ENCODE measurements around the gene IBA57. TPM values are rescaled to one million over a fixed set of nuclear protein-coding genes. Genes with fewer than 3 reads are reported as not detected.

The IBA57 gene
- total RNA-seq, 4 donors from 2014 or later: 4.9 to 15.7 (median 12.3) TPM

DNA sequence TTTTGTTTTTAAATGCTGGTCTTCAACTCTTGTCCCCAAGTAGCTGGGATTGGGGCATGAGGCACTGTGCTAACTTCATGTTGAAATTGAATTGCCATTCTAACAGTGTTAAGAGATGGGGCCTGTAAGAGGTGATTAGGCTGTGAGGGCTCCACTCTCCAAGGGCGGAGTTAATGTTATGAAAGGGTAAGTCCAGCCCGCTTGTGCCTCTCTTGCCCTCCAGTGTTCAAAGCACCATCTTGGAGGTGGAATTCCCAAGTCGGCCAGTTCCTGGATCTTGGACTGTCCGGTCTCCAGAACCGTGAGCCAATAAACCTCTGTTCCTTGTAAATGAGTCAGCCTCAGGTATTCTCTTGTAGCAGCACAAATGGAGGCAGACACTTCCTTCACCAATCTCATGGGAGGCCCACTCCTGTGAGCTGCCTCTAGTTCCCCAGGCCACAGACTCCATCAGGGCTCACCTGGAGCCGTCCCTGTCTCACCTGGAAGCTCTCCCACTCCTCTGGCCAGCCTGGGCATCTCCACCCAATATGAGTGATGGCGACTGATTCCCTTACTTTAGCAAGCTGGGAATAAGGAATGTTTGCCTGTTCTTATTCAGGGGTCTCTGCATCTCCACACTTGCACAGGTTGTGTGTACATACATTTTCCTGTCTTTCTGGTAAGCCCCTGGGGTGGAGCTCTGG is 15.5 kb downstream of the IBA57 start:
- peak in 1 of 2 donors; percentile 16 for ATAC-seq
- in situ Hi-C loops (cut with MboI; ENCODE audit: low sequenced_read_pairs in 4 of 4): no loop called here

DNA sequence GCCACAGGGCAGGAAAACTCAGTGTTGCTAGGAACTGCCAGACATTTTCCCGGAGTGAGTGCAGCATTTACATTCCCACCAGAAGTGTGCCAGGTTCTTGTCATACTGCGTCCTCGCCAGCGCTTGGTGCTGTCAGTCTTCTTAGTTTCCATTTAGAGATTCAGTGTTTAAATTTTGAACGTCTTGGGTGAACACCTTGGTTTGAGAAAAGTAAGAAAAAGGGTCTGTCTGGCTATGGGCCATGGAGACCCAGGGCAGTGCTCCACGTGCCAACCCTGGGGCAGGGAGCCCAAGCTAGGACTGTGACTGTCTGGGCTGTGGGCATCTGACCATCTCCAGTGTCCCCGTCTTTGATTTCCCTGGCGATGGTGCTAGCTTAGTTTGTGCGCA is 16.0 kb downstream of the IBA57 start:
- in situ Hi-C loops (cut with MboI; ENCODE audit: low sequenced_read_pairs in 4 of 4): no loop called here
- peak overlapping the region; percentile 61 to 69 (median 66) for H3K27ac ChIP-seq
- peaks cover 13% of the 10 kb centered on the region in 2 donors for H3K4me1 ChIP-seq
- H3K36me3 ChIP-seq: no peaks in the 10 kb centered on the region
- H3K9me3 ChIP-seq: no peaks in the 10 kb centered on the region
- ATAC-seq: peak; percentile 88 to 90
- TF ChIP-seq, protein P1, sequence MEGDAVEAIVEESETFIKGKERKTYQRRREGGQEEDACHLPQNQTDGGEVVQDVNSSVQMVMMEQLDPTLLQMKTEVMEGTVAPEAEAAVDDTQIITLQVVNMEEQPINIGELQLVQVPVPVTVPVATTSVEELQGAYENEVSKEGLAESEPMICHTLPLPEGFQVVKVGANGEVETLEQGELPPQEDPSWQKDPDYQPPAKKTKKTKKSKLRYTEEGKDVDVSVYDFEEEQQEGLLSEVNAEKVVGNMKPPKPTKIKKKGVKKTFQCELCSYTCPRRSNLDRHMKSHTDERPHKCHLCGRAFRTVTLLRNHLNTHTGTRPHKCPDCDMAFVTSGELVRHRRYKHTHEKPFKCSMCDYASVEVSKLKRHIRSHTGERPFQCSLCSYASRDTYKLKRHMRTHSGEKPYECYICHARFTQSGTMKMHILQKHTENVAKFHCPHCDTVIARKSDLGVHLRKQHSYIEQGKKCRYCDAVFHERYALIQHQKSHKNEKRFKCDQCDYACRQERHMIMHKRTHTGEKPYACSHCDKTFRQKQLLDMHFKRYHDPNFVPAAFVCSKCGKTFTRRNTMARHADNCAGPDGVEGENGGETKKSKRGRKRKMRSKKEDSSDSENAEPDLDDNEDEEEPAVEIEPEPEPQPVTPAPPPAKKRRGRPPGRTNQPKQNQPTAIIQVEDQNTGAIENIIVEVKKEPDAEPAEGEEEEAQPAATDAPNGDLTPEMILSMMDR (IDR thresholded peaks at IDR 0.05 in 4 of 5, conservative IDR thresholded peaks at IDR 0.05 in 1 of 5): no peak
- no peak for TF ChIP-seq POLR2A (IDR thresholded peaks at IDR 0.05)
- peak overlapping the region in 2 of 4 donors; percentile 8 to 12 for H3K4me3 ChIP-seq
- intact Hi-C loops (cut with DNase I; ENCODE audit: low total_unique reads): loop anchor here (5.0 kb wide), 1 partner anchor 49 kb away; no protein-coding TSS in a partner anchor
- no peaks in the 10 kb centered on the region for H3K27me3 ChIP-seq
- peak in 1 of 2 donors; percentile 55 for DNase-seq

More for the DNA sequence above, 15.5 kb downstream of the IBA57 start:
- TF ChIP-seq, protein P1 (IDR thresholded peaks at IDR 0.05 in 4 of 5, conservative IDR thresholded peaks at IDR 0.05 in 1 of 5): no peak
- TF ChIP-seq POLR2A (IDR thresholded peaks at IDR 0.05): no peak
- DNase-seq: no peak
- H3K36me3 ChIP-seq: no peaks in the 10 kb centered on the region
- intact Hi-C loops (cut with DNase I; ENCODE audit: low total_unique reads): loop anchor here (5.0 kb wide), 1 partner anchor 49 kb away; no protein-coding TSS in a partner anchor
- H3K27me3 ChIP-seq: no peaks in the 10 kb centered on the region
- peak overlapping the region in 1 of 4 donors; percentile 8 for H3K4me3 ChIP-seq
- H3K27ac ChIP-seq: peak overlapping the region; percentile 61 to 69 (median 66)
- H3K9me3 ChIP-seq: no peaks in the 10 kb centered on the region
- peaks cover 13% of the 10 kb centered on the region in 2 donors for H3K4me1 ChIP-seq

DNA sequence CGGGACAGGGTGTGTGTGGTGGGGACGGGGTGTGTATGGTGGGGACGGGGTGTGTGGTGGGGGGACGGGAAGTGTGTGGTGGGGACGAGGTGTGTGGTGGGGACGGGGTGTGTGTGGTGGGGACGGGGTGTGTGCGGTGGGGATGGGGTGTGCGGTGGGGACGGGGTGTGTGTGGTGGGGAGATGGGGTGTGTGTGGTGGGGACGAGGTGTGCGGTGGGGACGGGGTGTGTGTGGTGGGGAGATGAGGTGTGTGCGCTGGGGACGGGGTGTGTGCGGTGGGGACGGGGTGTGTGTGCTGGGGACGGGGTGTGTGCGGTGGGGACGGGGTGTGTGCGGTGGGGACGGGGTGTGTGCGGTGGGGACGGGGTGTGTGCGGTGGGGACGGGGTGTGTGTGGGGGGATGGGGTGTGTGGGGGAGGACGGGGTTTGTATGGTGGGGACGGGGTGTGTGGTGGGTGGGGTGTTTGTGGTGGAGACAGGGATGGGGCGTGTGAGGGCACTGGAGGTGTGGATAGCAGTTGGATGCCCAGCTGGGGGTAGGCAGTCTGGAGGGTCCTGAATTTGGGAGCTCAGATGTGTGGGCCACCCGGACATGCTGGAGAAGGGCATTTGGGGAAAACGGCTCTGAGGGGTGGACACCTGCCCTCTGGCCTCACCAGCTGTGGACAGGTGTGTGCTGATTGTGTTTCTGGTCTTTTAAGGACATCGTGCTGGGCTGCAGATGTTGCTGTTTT is 16.9 kb downstream of the IBA57 start:
- H3K4me1 ChIP-seq: peaks cover 13% of the 10 kb centered on the region in 2 donors
- H3K27me3 ChIP-seq: no peaks in the 10 kb centered on the region
- in situ Hi-C loops (cut with MboI; ENCODE audit: low sequenced_read_pairs in 4 of 4) (no loop called here), intact Hi-C loops (cut with DNase I; ENCODE audit: low total_unique reads) (loop anchor here (5.0 kb wide), 1 partner anchor 50 kb away; no protein-coding TSS in a partner anchor)
- H3K27ac ChIP-seq: no peak overlapping the region
- no peak overlapping the region for H3K4me3 ChIP-seq
- DNase-seq (no peak), ATAC-seq (no peak)
- H3K36me3 ChIP-seq: no peaks in the 10 kb centered on the region
- no peak for TF ChIP-seq POLR2A (IDR thresholded peaks at IDR 0.05)
- TF ChIP-seq, protein P1 (IDR thresholded peaks at IDR 0.05 in 4 of 5, conservative IDR thresholded peaks at IDR 0.05 in 1 of 5): no peak
- no peaks in the 10 kb centered on the region for H3K9me3 ChIP-seq

DNA sequence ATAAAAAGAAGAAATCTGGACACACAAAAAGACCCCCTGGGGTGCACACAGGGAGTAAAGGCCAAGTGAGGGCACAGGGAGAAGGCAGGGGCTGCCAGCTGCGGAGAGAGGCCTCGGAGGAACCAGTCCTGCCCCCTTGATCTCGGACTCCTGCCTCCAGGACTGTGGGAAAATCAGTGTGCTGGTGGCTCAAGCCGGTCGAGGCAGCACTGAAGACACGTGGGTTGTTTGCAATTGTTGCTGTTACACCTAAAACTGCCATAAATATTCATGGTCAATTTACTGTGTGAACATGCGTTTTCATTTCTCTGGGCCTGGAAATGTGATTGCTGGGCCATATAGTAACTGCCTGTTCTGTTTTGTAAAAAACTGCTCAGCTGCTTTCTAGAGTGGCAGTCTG is 18.5 kb downstream of the IBA57 start:
- intact Hi-C loops (cut with DNase I; ENCODE audit: low total_unique reads) (loop anchor here (5.0 kb wide), 1 partner anchor 52 kb away; no protein-coding TSS in a partner anchor), in situ Hi-C loops (cut with MboI; ENCODE audit: low sequenced_read_pairs in 4 of 4) (no loop called here)
- ATAC-seq: no peak
- peak in 1 of 2 donors; percentile 3 for DNase-seq
- Histone ChIP-seq H3K4me3 (no peak overlapping the region), H3K27ac (no peak overlapping the region), H3K27me3 (no peaks in the 10 kb centered on the region), H3K36me3 (no peaks in the 10 kb centered on the region), H3K9me3 (no peaks in the 10 kb centered on the region), H3K4me1 (peaks cover 13% of the 10 kb centered on the region in 2 donors)
- TF ChIP-seq, protein P1 (IDR thresholded peaks at IDR 0.05 in 4 of 5, conservative IDR thresholded peaks at IDR 0.05 in 1 of 5): no peak
- no peak for TF ChIP-seq POLR2A (IDR thresholded peaks at IDR 0.05)
